Vagina (tissue), 2 donors: Measurements from ENCODE around the gene PRDM16. TPM values are rescaled to one million over a fixed set of nuclear protein-coding genes. Genes with fewer than 3 reads are reported as not detected.

Experiments used
- DNase-seq, 2 donors: peaks; one replicate each; pipeline ENCODE4 v3.0.0-alpha.2; 2017; ENCODE audit errors: extremely low spot score in 2 of 2
- H3K27ac ChIP-seq: fragments of 200-600 bp; sonication (generic); one replicate; pipeline ENCODE4 v1.5.1; 2019
- H3K27me3 ChIP-seq: fragments of 200-600 bp; sonication (generic); one replicate; pipeline ENCODE4 v1.5.1; 2019
- H3K36me3 ChIP-seq, 2 donors: fragments of 200-600 bp; sonication (generic); one replicate each; pipeline ENCODE4 v1.5.1; 2017 to 2019
- H3K4me1 ChIP-seq: fragments of 200-600 bp; sonication (generic); one replicate; pipeline ENCODE4 v1.5.1; 2019
- H3K4me3 ChIP-seq, 2 donors: fragments of 200-600 bp; sonication (generic); 1 replicate in 1 of 2; 2 replicates in 1 of 2; pipeline ENCODE4 v1.5.1; 2016 to 2019
- H3K9me3 ChIP-seq: fragments of 200-600 bp; sonication (generic); one replicate; pipeline ENCODE4 v1.5.1; 2019
- CTCF ChIP-seq, 3 experiments: fragments of 450-650 bp in 2 of 3; fragments of 200-600 bp in 1 of 3; sonication (generic) in 1 of 3; IDR thresholded peaks; one replicate each; pipeline ENCODE4 v1.5.1; 2017 to 2019; ENCODE audit warnings: antibody characterized with exemption in 3 of 3, mild to moderate bottlenecking in 2 of 3, moderate library complexity in 2 of 3
- POLR2A ChIP-seq, 2 donors: fragments of 450-650 bp; IDR thresholded peaks; one replicate each; pipeline ENCODE4 v1.6.1; 2017; ENCODE audit warnings: antibody characterized with exemption in 2 of 2, mild to moderate bottlenecking in 2 of 2, moderate library complexity in 2 of 2
- POLR2AphosphoS5 ChIP-seq, 2 donors: sonication (generic); formaldehyde crosslinking; IDR thresholded peaks; one replicate each; pipeline ENCODE4 v1.9.0; 2017; ENCODE audit warnings: antibody characterized with exemption in 2 of 2, mild to moderate bottlenecking in 2 of 2, low read depth in 1 of 2; ENCODE audit not compliant: insufficient read depth in 1 of 2
- intact Hi-C: fragments of 100-400 bp; cut with DNase I; formaldehyde crosslinking; loops from one replicate; pipeline ENCODE4 v1.15.1; 2023
- total RNA-seq: library from RNA; depleted of rRNA; stranded (reverse); fragments of >200 nt; gene quantifications from one replicate; pipeline ENCODE4 v1.2.3, GENCODE V29; 2016

Gene PRDM16
- total RNA-seq, 1 donor from 2014 or later = 3.9 TPM

GRCh38 chr1:3477241-3477995 is 408.4 kb downstream of the PRDM16 start:
- no peak for TF ChIP-seq POLR2AphosphoS5 (IDR thresholded peaks at IDR 0.05; ENCODE audit: insufficient read depth in 1 of 2, low read depth in 1 of 2)
- no peak for TF ChIP-seq CTCF (IDR thresholded peaks at IDR 0.05)
- TF ChIP-seq POLR2A (IDR thresholded peaks at IDR 0.05) = no peak
- H3K27me3 ChIP-seq = no peaks in the 10 kb centered on the region
- no peak overlapping the region for H3K4me3 ChIP-seq
- intact Hi-C loops = no loop called here
- H3K9me3 ChIP-seq = no peaks in the 10 kb centered on the region
- no peaks in the 10 kb centered on the region for H3K36me3 ChIP-seq
- no peak for DNase-seq
- H3K27ac ChIP-seq = no peak overlapping the region
- H3K4me1 ChIP-seq = peaks cover 32% of the 10 kb centered on the region

- TF ChIP-seq POLR2A (IDR thresholded peaks at IDR 0.05) = no peak
- no peak for TF ChIP-seq CTCF (IDR thresholded peaks at IDR 0.05)
- no peak for TF ChIP-seq POLR2AphosphoS5 (IDR thresholded peaks at IDR 0.05; ENCODE audit: insufficient read depth in 1 of 2, low read depth in 1 of 2)
- no peak for DNase-seq
- no peaks in the 10 kb centered on the region for H3K27me3 ChIP-seq
- H3K4me3 ChIP-seq = no peak overlapping the region
- H3K9me3 ChIP-seq = no peaks in the 10 kb centered on the region
- H3K4me1 ChIP-seq = peaks cover 25% of the 10 kb centered on the region
- H3K27ac ChIP-seq = no peak overlapping the region
- intact Hi-C loops = no loop called here
- no peaks in the 10 kb centered on the region for H3K36me3 ChIP-seq
These were observed 409.2 kb downstream of the PRDM16 start for GRCh38 chr1:3478187-3478586.

GRCh38 chr1:3479511-3480368 is 410.7 kb downstream of the PRDM16 start:
- no peak for DNase-seq
- H3K4me1 ChIP-seq = peaks cover 11% of the 10 kb centered on the region
- H3K4me3 ChIP-seq = no peak overlapping the region
- intact Hi-C loops = no loop called here
- H3K27ac ChIP-seq = no peak overlapping the region
- TF ChIP-seq POLR2A (IDR thresholded peaks at IDR 0.05) (no peak), POLR2AphosphoS5 (IDR thresholded peaks at IDR 0.05; ENCODE audit: insufficient read depth in 1 of 2, low read depth in 1 of 2) (no peak), CTCF (IDR thresholded peaks at IDR 0.05) (no peak)
- H3K9me3 ChIP-seq = no peaks in the 10 kb centered on the region
- no peaks in the 10 kb centered on the region for H3K36me3 ChIP-seq
- H3K27me3 ChIP-seq = no peaks in the 10 kb centered on the region

- intact Hi-C loops = no loop called here
- no peaks in the 10 kb centered on the region for H3K36me3 ChIP-seq
- H3K27ac ChIP-seq = no peak overlapping the region
- H3K27me3 ChIP-seq = no peaks in the 10 kb centered on the region
- no peaks in the 10 kb centered on the region for H3K9me3 ChIP-seq
- peaks cover 11% of the 10 kb centered on the region for H3K4me1 ChIP-seq
- DNase-seq = no peak
- no peak for TF ChIP-seq POLR2A (IDR thresholded peaks at IDR 0.05)
- no peak for TF ChIP-seq CTCF (IDR thresholded peaks at IDR 0.05)
- no peak for TF ChIP-seq POLR2AphosphoS5 (IDR thresholded peaks at IDR 0.05; ENCODE audit: insufficient read depth in 1 of 2, low read depth in 1 of 2)
- H3K4me3 ChIP-seq = no peak overlapping the region
These were observed 411.3 kb downstream of the PRDM16 start for GRCh38 chr1:3480369-3480719.

- no peaks in the 10 kb centered on the region for H3K9me3 ChIP-seq
- no peaks in the 10 kb centered on the region for H3K36me3 ChIP-seq
- no peak for DNase-seq
- H3K27me3 ChIP-seq = no peaks in the 10 kb centered on the region
- H3K4me3 ChIP-seq = no peak overlapping the region
- intact Hi-C loops = no loop called here
- H3K4me1 ChIP-seq = peaks cover 11% of the 10 kb centered on the region
- no peak overlapping the region for H3K27ac ChIP-seq
- TF ChIP-seq POLR2A (IDR thresholded peaks at IDR 0.05) = no peak
- TF ChIP-seq CTCF (IDR thresholded peaks at IDR 0.05) = no peak
- no peak for TF ChIP-seq POLR2AphosphoS5 (IDR thresholded peaks at IDR 0.05; ENCODE audit: insufficient read depth in 1 of 2, low read depth in 1 of 2)
These were observed 412.0 kb downstream of the PRDM16 start for GRCh38 chr1:3481046-3481445.
